Panc1 (cell line): ENCODE measurements around the gene OGFOD2.

ENCODE experiments used
- POLR2AphosphoS5 ChIP-seq: IDR thresholded peaks from 2 replicates; pipeline ENCODE4 v1.6.1; 2012; ENCODE audit warnings: mild to moderate bottlenecking, low read depth, low read length, moderate library complexity
- SIN3A ChIP-seq: IDR thresholded peaks from 2 replicates; pipeline ENCODE4 v1.6.1; 2012; ENCODE audit warnings: low read depth, mild to moderate bottlenecking, low read length, moderate library complexity, borderline replicate concordance; ENCODE audit not compliant: insufficient read depth
- TCF7L2 ChIP-seq: IDR thresholded peaks from 2 replicates; pipeline ENCODE4 v1.6.1; 2011; ENCODE audit warnings: mild to moderate bottlenecking, low read depth, low read length, inconsistent platforms
- TF ChIP-seq, protein P1 (sequence below): fragments of 450-650 bp; IDR thresholded peaks from 2 replicates; pipeline ENCODE4 v1.5.1; 2017; ENCODE audit warnings: mild to moderate bottlenecking
- TF ChIP-seq, protein P2 (sequence below), 2 experiments: IDR thresholded peaks; 2 replicates each; pipeline ENCODE4 v1.6.1; 2011 to 2012; ENCODE audit warnings: low read depth in 2 of 2, control low read depth in 1 of 2, low read length in 1 of 2, mild to moderate bottlenecking in 1 of 2, moderate library complexity in 1 of 2; ENCODE audit not compliant: insufficient read depth in 1 of 2

DNA sequence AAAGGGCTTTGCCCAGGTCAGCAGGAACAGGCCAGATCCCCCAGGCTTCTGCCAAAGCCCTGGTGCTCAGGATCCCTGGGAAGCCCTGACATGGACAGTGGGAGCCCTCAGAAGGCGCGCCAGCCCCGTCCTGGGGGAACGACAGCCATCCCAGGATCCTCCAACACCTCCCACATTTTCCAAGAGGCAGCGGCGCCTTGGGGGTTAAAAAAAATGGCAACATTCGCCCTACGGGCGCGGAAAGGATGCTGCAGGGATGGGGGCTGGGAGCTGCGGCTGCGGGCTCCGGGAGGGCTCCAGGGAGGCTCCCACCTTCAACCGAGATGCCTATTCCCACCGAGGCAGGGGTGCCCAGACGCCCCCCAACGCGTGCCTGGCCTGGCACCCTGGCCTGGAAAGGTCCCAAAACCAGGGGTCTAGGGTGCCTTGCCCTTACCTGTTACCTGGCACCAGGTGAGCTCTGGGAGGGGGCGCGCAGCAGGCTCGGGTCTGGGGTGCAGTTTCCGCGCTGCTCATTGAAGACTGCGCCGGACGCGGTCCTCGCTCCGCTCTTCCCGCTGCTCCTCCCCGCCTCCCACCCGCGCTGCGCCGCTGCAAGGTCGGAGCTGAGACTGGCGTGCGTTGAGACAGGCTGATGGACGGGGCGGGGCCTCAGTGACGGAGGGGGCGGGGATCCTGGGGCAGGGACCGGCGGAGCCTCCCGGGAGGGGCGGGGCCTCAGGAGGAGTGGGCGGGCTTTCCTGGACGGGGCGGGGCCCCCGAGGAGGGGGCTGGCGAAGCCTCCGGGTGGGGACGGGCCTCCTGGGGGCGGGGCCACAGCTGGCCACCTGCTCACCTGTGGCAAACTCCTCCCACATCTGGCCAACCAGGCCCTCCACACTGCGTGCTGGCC, 8.9 kb upstream of the OGFOD2 start, which contains the start of gene ABCB9:
- TF ChIP-seq, protein P1, sequence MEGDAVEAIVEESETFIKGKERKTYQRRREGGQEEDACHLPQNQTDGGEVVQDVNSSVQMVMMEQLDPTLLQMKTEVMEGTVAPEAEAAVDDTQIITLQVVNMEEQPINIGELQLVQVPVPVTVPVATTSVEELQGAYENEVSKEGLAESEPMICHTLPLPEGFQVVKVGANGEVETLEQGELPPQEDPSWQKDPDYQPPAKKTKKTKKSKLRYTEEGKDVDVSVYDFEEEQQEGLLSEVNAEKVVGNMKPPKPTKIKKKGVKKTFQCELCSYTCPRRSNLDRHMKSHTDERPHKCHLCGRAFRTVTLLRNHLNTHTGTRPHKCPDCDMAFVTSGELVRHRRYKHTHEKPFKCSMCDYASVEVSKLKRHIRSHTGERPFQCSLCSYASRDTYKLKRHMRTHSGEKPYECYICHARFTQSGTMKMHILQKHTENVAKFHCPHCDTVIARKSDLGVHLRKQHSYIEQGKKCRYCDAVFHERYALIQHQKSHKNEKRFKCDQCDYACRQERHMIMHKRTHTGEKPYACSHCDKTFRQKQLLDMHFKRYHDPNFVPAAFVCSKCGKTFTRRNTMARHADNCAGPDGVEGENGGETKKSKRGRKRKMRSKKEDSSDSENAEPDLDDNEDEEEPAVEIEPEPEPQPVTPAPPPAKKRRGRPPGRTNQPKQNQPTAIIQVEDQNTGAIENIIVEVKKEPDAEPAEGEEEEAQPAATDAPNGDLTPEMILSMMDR = no peak
- TF ChIP-seq, protein P2, sequence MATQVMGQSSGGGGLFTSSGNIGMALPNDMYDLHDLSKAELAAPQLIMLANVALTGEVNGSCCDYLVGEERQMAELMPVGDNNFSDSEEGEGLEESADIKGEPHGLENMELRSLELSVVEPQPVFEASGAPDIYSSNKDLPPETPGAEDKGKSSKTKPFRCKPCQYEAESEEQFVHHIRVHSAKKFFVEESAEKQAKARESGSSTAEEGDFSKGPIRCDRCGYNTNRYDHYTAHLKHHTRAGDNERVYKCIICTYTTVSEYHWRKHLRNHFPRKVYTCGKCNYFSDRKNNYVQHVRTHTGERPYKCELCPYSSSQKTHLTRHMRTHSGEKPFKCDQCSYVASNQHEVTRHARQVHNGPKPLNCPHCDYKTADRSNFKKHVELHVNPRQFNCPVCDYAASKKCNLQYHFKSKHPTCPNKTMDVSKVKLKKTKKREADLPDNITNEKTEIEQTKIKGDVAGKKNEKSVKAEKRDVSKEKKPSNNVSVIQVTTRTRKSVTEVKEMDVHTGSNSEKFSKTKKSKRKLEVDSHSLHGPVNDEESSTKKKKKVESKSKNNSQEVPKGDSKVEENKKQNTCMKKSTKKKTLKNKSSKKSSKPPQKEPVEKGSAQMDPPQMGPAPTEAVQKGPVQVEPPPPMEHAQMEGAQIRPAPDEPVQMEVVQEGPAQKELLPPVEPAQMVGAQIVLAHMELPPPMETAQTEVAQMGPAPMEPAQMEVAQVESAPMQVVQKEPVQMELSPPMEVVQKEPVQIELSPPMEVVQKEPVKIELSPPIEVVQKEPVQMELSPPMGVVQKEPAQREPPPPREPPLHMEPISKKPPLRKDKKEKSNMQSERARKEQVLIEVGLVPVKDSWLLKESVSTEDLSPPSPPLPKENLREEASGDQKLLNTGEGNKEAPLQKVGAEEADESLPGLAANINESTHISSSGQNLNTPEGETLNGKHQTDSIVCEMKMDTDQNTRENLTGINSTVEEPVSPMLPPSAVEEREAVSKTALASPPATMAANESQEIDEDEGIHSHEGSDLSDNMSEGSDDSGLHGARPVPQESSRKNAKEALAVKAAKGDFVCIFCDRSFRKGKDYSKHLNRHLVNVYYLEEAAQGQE (IDR thresholded peaks at IDR 0.05; ENCODE audit: insufficient read depth in 1 of 2, low read depth in 2 of 2, low read length in 1 of 2) = no peak
- TF ChIP-seq POLR2AphosphoS5 (peak; percentile 65), TCF7L2 (no peak), SIN3A (0 out of 2 replicates have a peak, but pooled peaks have one; percentile 41)
